IMR-90 (cell line): ENCODE data around the gene ACVRL1. TPM values are rescaled to one million over a fixed set of nuclear protein-coding genes. Genes with fewer than 3 reads are reported as not detected.

Source experiments
- ATAC-seq: fragments of 200-7000 bp; cut with Tn5 transposase; 2 replicates; pipeline ENCODE4 v1.9.1; 2020; ENCODE audit warnings: low read depth, mild to moderate bottlenecking, moderate library complexity
- BruUV-seq: library from RNA; stranded (reverse); fragments of 400-500 nt; replicated peaks from 2 replicates; lab custom pipeline; 2021; lab: Mats Ljungman, UMichigan
- CTCF ChIA-PET: fragments of 300-600 bp; formaldehyde crosslinking; extraction: SDS; loops from one replicate; lab custom pipeline; 2021; ENCODE audit warnings: antibody characterized with exemption; lab: Yijun Ruan, JAX
- POLR2A ChIA-PET: fragments of 300-600 bp; sonication (Branson Sonifier 250); formaldehyde crosslinking; loops from one replicate; lab custom pipeline; 2022; ENCODE audit warnings: antibody characterized with exemption; ENCODE audit not compliant: unreplicated experiment; lab: Charles Lee
- DNase-seq: peaks from one replicate; pipeline ENCODE4 v3.0.0; 2013
- H2AFZ ChIP-seq: replicated peaks from 2 replicates; pipeline ENCODE3; 2013; ENCODE audit warnings: low read length, mild to moderate bottlenecking; ENCODE audit not compliant: poor library complexity
- H2AK5ac ChIP-seq: 2 replicates; pipeline ENCODE4 v1.6.1; 2013; ENCODE audit warnings: low read depth, low read length, inconsistent platforms
- H2AK9ac ChIP-seq: replicated peaks from 2 replicates; pipeline ENCODE3; 2013; ENCODE audit warnings: mild to moderate bottlenecking, low read depth, low read length, moderate library complexity; ENCODE audit not compliant: poor library complexity
- H2BK120ac ChIP-seq: 2 replicates; pipeline ENCODE4 v1.6.1; 2013; ENCODE audit warnings: low read depth, low read length, inconsistent platforms
- H2BK15ac ChIP-seq: 3 replicates; pipeline ENCODE4 v1.6.1; 2013; ENCODE audit warnings: low read depth, low read length, inconsistent platforms
- H2BK20ac ChIP-seq: 2 replicates; pipeline ENCODE4 v1.6.1; 2013; ENCODE audit warnings: low read depth, mild to moderate bottlenecking, inconsistent platforms, low read length, moderate library complexity
- H2BK5ac ChIP-seq: 2 replicates; pipeline ENCODE4 v1.6.1; 2013; ENCODE audit warnings: mild to moderate bottlenecking, low read depth, low read length, inconsistent platforms; ENCODE audit not compliant: poor library complexity, severe bottlenecking
- H3K14ac ChIP-seq: replicated peaks from 2 replicates; pipeline ENCODE4 v1.6.1; 2013; ENCODE audit warnings: low read depth, low read length, inconsistent platforms
- H3K18ac ChIP-seq: 2 replicates; pipeline ENCODE4 v1.6.1; 2013; ENCODE audit warnings: low read depth, low read length, control low read depth
- H3K23ac ChIP-seq: 2 replicates; pipeline ENCODE4 v1.6.1; 2013; ENCODE audit warnings: low read depth, low read length, inconsistent platforms
- H3K27ac ChIP-seq: 2 replicates; pipeline ENCODE4 v1.5.1; 2013; ENCODE audit warnings: mild to moderate bottlenecking, control low read depth, low read length; ENCODE audit not compliant: insufficient read depth
- H3K27me3 ChIP-seq: 2 replicates; pipeline ENCODE4 v1.6.1; 2013; ENCODE audit warnings: low read length; ENCODE audit not compliant: control insufficient read depth, insufficient read depth
- H3K36me3 ChIP-seq: 2 replicates; pipeline ENCODE4 v1.6.1; 2013; ENCODE audit warnings: low read length, mixed read lengths; ENCODE audit not compliant: control insufficient read depth, insufficient read depth
- H3K4ac ChIP-seq: 2 replicates; pipeline ENCODE4 v1.6.1; 2013; ENCODE audit warnings: low read depth, low read length, inconsistent platforms
- H3K4me1 ChIP-seq: 2 replicates; pipeline ENCODE4 v1.6.1; 2013; ENCODE audit warnings: low read length, mixed read lengths; ENCODE audit not compliant: control insufficient read depth, insufficient read depth
- H3K4me2 ChIP-seq: 2 replicates; pipeline ENCODE4 v1.6.1; 2013; ENCODE audit warnings: low read depth, mild to moderate bottlenecking, control low read depth, low read length, moderate library complexity
- H3K4me3 ChIP-seq: 2 replicates; pipeline ENCODE4 v1.5.1; 2013; ENCODE audit warnings: low read depth, mild to moderate bottlenecking, control low read depth, low read length, moderate library complexity; ENCODE audit not compliant: insufficient read depth
- H3K56ac ChIP-seq: 2 replicates; pipeline ENCODE4 v1.6.1; 2013; ENCODE audit warnings: low read length, inconsistent platforms; ENCODE audit not compliant: insufficient read depth; ENCODE audit errors: extremely low read depth
- H3K79me1 ChIP-seq, 2 experiments: 2 replicates each; pipeline ENCODE4 v1.6.1; 2013; ENCODE audit warnings: low read length in 2 of 2, inconsistent platforms in 1 of 2, low read depth in 1 of 2
- H3K9ac ChIP-seq: 2 replicates; pipeline ENCODE4 v1.6.1; 2013; ENCODE audit warnings: low read depth, low read length, control low read depth
- H3K9me1 ChIP-seq: 2 replicates; pipeline ENCODE4 v1.6.1; 2013; ENCODE audit warnings: low read length, inconsistent platforms; ENCODE audit not compliant: insufficient read depth
- H3K9me3 ChIP-seq: 2 replicates; pipeline ENCODE4 v1.6.1; 2013; ENCODE audit warnings: low read length; ENCODE audit not compliant: control insufficient read depth, insufficient read depth
- H4K20me1 ChIP-seq: 2 replicates; pipeline ENCODE4 v1.6.1; 2013; ENCODE audit warnings: low read length, inconsistent platforms; ENCODE audit not compliant: insufficient read depth
- H4K5ac ChIP-seq: 2 replicates; pipeline ENCODE4 v1.6.1; 2013; ENCODE audit warnings: mild to moderate bottlenecking, low read depth, low read length, control low read depth
- H4K8ac ChIP-seq, 2 experiments: 2 replicates each; pipeline ENCODE4 v1.6.1; 2013; ENCODE audit warnings: low read depth in 2 of 2, low read length in 2 of 2, control low read depth in 1 of 2, inconsistent platforms in 1 of 2
- H4K91ac ChIP-seq: 2 replicates; pipeline ENCODE4 v1.6.1; 2013; ENCODE audit warnings: low read depth, low read length, inconsistent platforms; ENCODE audit not compliant: insufficient read depth
- MAFK ChIP-seq: IDR thresholded peaks from 2 replicates; pipeline ENCODE4 v1.6.1; 2012; ENCODE audit warnings: low read depth, low read length, improper control_type of control experiment
- NFE2L2 ChIP-seq: fragments of 150-350 bp; IDR thresholded peaks from 2 replicates; pipeline ENCODE4 v1.6.1; 2016; ENCODE audit warnings: low read depth, mild to moderate bottlenecking, low read length
- POLR2A ChIP-seq: IDR thresholded peaks from 2 replicates; pipeline ENCODE4 v1.6.1; 2012; ENCODE audit warnings: mild to moderate bottlenecking, low read depth, low read length
- WGBS, 2 experiments: methylation state at CpG; one replicate each; pipeline versions ENCODE4 v1.1.5 to v1.1.7; 2013; ENCODE audit warnings: missing lambda C conversion rate in 2 of 2; ENCODE audit not compliant: insufficient read length in 1 of 2; ENCODE audit errors: extremely low coverage in 2 of 2; 5-methylcytosine and 5-hydroxymethylcytosine counted together
- dilution Hi-C: fragments of 300-500 bp; cut with HindIII; formaldehyde crosslinking; loops from one replicate; pipeline ENCODE4 v1.14.3; 2018; ENCODE audit warnings: low sequenced_read_pairs; ENCODE audit not compliant: unreplicated experiment
- in situ Hi-C: fragments of 300-500 bp; cut with MboI; formaldehyde crosslinking; loops from 3 replicates; pipeline ENCODE4 v1.14.3; 2019; ENCODE audit warnings: low sequenced_read_pairs, inconsistent platforms, mixed read lengths
- intact Hi-C: fragments of 100-400 bp; cut with micrococcal nuclease; formaldehyde crosslinking; loops from 2 replicates; pipeline ENCODE4 v1.10.0; 2022
- polyA plus RNA-seq, 3 experiments: library from polyadenylated mRNA; depleted of rRNA; stranded (reverse); fragments of >200 nt; gene quantifications; 2 replicates each; pipeline ENCODE4 v1.2.3, GENCODE V29; 2012; ENCODE audit warnings: low replicate concordance in 1 of 3
- total RNA-seq: library from RNA; depleted of rRNA; stranded (reverse); fragments of >200 nt; gene quantifications from 2 replicates; pipeline ENCODE4 v1.2.3, GENCODE V29; 2012

ACVRL1 gene
- total and polyA plus RNA-seq, 2 of the 4 experiments (the other 2 are of a cell fraction), result 6.4 to 7.5 TPM

DNA sequence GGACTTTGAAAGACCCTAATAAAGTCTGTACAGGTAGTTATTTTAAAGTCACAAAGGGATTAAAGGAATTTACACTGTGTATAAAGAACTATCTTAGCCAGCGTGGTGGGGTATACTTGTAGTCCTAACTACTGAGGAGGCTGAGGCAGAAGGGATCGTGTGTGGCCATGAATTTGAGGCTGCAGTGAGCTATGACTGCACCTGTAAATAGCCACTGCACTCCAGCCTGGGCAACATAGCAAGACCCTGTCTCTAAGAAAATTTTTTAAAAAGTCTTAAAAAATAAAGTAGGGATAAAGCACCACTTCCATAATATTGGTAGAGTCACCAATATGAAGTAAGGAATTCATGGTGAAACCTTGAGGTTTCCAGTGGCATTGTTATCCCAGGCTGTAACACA lies 62.3 kb downstream of the ACVRL1 start:
- H3K36me3 ChIP-seq, result no peaks in the 10 kb centered on the region
- no peak for TF ChIP-seq MAFK
- TF ChIP-seq POLR2A, result no peak
- TF ChIP-seq NFE2L2, result no peak
- H4K5ac ChIP-seq, result no peak overlapping the region
- POLR2A ChIA-PET, result no interaction called here
- no peak overlapping the region for H3K4me3 ChIP-seq
- DNase-seq, result no peak
- peaks cover 29% of the 10 kb centered on the region for H3K4me1 ChIP-seq
- H3K79me1 ChIP-seq, result peaks cover 40 to 80% of the 10 kb centered on the region in 2 experiments
- H2AK9ac ChIP-seq, result no peak overlapping the region
- BruUV-seq, result no TSS peak
- no peaks in the 10 kb centered on the region for H3K9me3 ChIP-seq
- H2BK15ac ChIP-seq, result peak overlapping the region; percentile 91; the same call in 1 of the 3 replicates
- no peak overlapping the region for H3K4me2 ChIP-seq
- H2BK5ac ChIP-seq, result peak overlapping the region; percentile 84
- peak overlapping the region; percentile 57 for H3K14ac ChIP-seq
- peaks cover 15% of the 10 kb centered on the region for H4K20me1 ChIP-seq
- H3K9ac ChIP-seq, result no peak overlapping the region
- peak overlapping the region; percentile 82 for H3K4ac ChIP-seq
- H2BK20ac ChIP-seq, result peak overlapping the region; percentile 73
- H4K8ac ChIP-seq, result peak overlapping the region in 1 of 2 experiments; percentile 78; a peak in 2 of 4 replicates
- in situ Hi-C loops, result no loop called here
- H2BK120ac ChIP-seq, result peak overlapping the region; percentile 82
- peaks cover 31% of the 10 kb centered on the region for H3K9me1 ChIP-seq
- H3K23ac ChIP-seq, result peak overlapping the region; percentile 65; the same call in 1 of the 2 replicates
- no peak overlapping the region for H3K56ac ChIP-seq
- H4K91ac ChIP-seq, result peak overlapping the region; percentile 76
- dilution Hi-C loops, result loop anchor here (25.0 kb wide), 1 partner anchor 107 kb away; no protein-coding TSS in a partner anchor
- intact Hi-C loops, result no loop called here
- peak overlapping the region; percentile 96 for H2AK5ac ChIP-seq
- H2AFZ ChIP-seq, result no peak overlapping the region
- no peak for ATAC-seq
- WGBS, 2 experiments, result no CpG with 5 or more reads among the region's 2 CpGs
- H3K18ac ChIP-seq, result no peak overlapping the region
- CTCF ChIA-PET, result interaction anchor here (2.6 kb wide), 1 partner anchor 8 kb away, joined by 16 read pairs; no protein-coding TSS in a partner anchor
- H3K27me3 ChIP-seq, result no peaks in the 10 kb centered on the region
- H3K27ac ChIP-seq, result no peak overlapping the region
